ENCODE data around the gene ROBO1. TPM values are rescaled to one million over a fixed set of nuclear protein-coding genes. Genes with fewer than 3 reads are reported as not detected.

ROBO1 gene
- total and polyA plus RNA-seq, 2 experiments from 2014 or later, result 29.3 to 171 TPM

GRCh38 chr3:78610462-78611125 lies 1157.2 kb downstream of the ROBO1 start:
- H3K27ac ChIP-seq, result no peak overlapping the region
- H3K4me3 ChIP-seq, result no peak overlapping the region
- H3K36me3 ChIP-seq, result peaks cover 20% of the 10 kb centered on the region
- no peak for TF ChIP-seq CTCF (IDR thresholded peaks at IDR 0.05; ENCODE audit: low read depth, low read length)
- no peaks in the 10 kb centered on the region for H3K4me1 ChIP-seq (ENCODE audit: low read depth)
- no peaks in the 10 kb centered on the region for H3K9me3 ChIP-seq (ENCODE audit: low read depth)
- DNase-seq (ENCODE audit: low read depth in 1 of 2, low spot score in 1 of 2), result no peak
- no peaks in the 10 kb centered on the region for H3K27me3 ChIP-seq

- no peak overlapping the region for H3K4me3 ChIP-seq
- no peak for TF ChIP-seq CTCF (IDR thresholded peaks at IDR 0.05; ENCODE audit: low read depth, low read length)
- H3K27ac ChIP-seq, result no peak overlapping the region
- no peaks in the 10 kb centered on the region for H3K9me3 ChIP-seq (ENCODE audit: low read depth)
- DNase-seq (ENCODE audit: low read depth in 1 of 2, low spot score in 1 of 2), result no peak
- no peaks in the 10 kb centered on the region for H3K4me1 ChIP-seq (ENCODE audit: low read depth)
- no peaks in the 10 kb centered on the region for H3K27me3 ChIP-seq
- H3K36me3 ChIP-seq, result peaks cover 13% of the 10 kb centered on the region
These were observed 1161.0 kb downstream of the ROBO1 start for GRCh38 chr3:78606756-78607155.

DNA sequence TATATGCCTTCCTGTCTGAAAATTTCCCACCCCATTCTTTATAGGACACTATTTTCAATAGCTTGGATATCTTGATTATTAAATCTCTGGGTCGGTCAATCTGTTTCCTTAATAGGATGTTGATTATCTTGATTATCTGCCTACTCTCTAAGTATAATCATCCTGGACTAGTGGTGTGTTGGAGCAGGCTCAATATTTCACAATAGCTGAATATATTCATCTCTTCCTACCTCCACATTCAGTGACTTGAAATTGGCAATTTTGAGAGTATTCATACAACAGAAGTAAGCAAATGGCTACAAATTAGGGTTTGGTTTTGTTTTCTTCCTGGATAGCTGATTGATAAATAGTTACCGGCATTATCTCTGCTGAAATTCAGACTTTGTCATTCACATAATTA lies 1162.6 kb downstream of the ROBO1 start:
- no peaks in the 10 kb centered on the region for H3K9me3 ChIP-seq (ENCODE audit: low read depth)
- H3K36me3 ChIP-seq, result peaks cover 13% of the 10 kb centered on the region
- TF ChIP-seq CTCF (IDR thresholded peaks at IDR 0.05; ENCODE audit: low read depth, low read length), result no peak
- peak in 1 of 2 donors; percentile 17 for DNase-seq (ENCODE audit: low read depth in 1 of 2, low spot score in 1 of 2)
- H3K4me3 ChIP-seq, result no peak overlapping the region
- H3K27me3 ChIP-seq, result no peaks in the 10 kb centered on the region
- H3K27ac ChIP-seq, result no peak overlapping the region
- H3K4me1 ChIP-seq (ENCODE audit: low read depth), result no peaks in the 10 kb centered on the region

DNA sequence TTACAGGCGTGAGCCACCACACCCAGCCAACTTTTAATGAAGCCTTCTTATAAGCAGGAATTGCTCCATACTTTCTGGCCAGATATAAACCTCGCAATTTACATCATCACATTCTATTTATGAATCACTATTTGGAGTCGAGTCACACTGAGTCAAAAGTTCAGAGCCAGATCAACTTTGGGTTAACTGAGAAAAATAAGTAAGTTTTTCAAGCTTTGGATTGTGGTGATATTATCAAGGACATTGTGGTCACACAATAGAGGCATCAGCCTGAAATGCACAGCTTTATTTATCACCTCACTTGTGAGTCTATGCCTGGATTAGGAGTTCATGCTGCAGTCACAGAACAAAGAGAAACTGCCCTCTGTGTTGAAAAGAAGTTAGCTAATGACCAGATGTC lies 1163.5 kb downstream of the ROBO1 start:
- DNase-seq (ENCODE audit: low read depth in 1 of 2, low spot score in 1 of 2), result peak in 1 of 2 donors; percentile 86
- H3K4me1 ChIP-seq (ENCODE audit: low read depth), result no peaks in the 10 kb centered on the region
- H3K27me3 ChIP-seq, result no peaks in the 10 kb centered on the region
- peaks cover 13% of the 10 kb centered on the region for H3K36me3 ChIP-seq
- no peak for TF ChIP-seq CTCF (IDR thresholded peaks at IDR 0.05; ENCODE audit: low read depth, low read length)
- H3K4me3 ChIP-seq, result no peak overlapping the region
- H3K27ac ChIP-seq, result no peak overlapping the region
- no peaks in the 10 kb centered on the region for H3K9me3 ChIP-seq (ENCODE audit: low read depth)

GRCh38 chr3:78601249-78601648 lies 1166.5 kb downstream of the ROBO1 start:
- Histone ChIP-seq H3K4me3 (no peak overlapping the region), H3K36me3 (peaks cover 10% of the 10 kb centered on the region), H3K27ac (no peak overlapping the region), H3K27me3 (no peaks in the 10 kb centered on the region), H3K9me3 (ENCODE audit: low read depth) (no peaks in the 10 kb centered on the region), H3K4me1 (ENCODE audit: low read depth) (no peaks in the 10 kb centered on the region)
- DNase-seq (ENCODE audit: low read depth in 1 of 2, low spot score in 1 of 2), result no peak
- TF ChIP-seq CTCF (IDR thresholded peaks at IDR 0.05; ENCODE audit: low read depth, low read length), result no peak

Measured in cardiac muscle cell (in vitro differentiated cells and primary cell).